ENCODE results near the gene RAB11FIP4.

RAB11FIP4 gene

DNA sequence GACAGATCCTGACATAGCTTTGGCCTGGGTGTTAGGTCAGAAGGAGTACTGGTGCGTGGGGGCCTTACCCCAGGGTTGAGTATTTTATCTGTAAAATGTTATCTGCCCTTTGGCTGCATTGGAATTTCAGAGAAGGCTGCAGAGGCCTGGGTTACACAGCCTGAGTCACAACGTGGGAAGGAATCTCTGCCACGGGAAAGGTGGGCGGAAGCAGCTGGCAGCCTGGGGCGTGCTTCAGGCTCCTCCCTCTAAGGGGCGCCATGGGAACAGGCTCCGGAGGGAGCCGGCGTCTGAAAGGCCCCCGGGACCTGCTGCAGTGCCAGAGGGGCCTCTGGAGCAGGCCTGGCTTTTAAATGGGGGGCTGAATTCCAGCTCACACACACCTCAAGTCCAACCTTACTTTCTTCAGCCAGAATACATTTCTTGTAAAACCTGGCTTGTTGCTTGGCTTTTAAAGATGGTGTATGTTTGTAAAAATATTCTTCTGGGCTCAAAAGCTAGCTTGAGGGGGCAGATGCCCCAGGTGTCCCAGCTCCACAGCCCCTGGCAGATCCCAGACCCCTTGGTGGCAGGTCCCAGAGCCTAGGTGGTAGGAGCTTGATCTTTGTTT is 142.2 kb downstream of the RAB11FIP4 start:
- ChIA-PET CTCF (interaction anchor here (1.4 to 4.8 kb wide), 8 partner anchors 8 to 308 kb away, joined by 4 to 43 read pairs (median 10); no protein-coding TSS in a partner anchor), POLR2A (no interaction called here)
- DNase-seq (ENCODE audit: extremely low spot score), result no peak
- TF ChIP-seq, protein P1, sequence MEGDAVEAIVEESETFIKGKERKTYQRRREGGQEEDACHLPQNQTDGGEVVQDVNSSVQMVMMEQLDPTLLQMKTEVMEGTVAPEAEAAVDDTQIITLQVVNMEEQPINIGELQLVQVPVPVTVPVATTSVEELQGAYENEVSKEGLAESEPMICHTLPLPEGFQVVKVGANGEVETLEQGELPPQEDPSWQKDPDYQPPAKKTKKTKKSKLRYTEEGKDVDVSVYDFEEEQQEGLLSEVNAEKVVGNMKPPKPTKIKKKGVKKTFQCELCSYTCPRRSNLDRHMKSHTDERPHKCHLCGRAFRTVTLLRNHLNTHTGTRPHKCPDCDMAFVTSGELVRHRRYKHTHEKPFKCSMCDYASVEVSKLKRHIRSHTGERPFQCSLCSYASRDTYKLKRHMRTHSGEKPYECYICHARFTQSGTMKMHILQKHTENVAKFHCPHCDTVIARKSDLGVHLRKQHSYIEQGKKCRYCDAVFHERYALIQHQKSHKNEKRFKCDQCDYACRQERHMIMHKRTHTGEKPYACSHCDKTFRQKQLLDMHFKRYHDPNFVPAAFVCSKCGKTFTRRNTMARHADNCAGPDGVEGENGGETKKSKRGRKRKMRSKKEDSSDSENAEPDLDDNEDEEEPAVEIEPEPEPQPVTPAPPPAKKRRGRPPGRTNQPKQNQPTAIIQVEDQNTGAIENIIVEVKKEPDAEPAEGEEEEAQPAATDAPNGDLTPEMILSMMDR (IDR thresholded peaks at IDR 0.05; ENCODE audit: control extremely low read depth, extremely low read depth, low read depth, missing control alignments), result peak; percentile 50

DNA sequence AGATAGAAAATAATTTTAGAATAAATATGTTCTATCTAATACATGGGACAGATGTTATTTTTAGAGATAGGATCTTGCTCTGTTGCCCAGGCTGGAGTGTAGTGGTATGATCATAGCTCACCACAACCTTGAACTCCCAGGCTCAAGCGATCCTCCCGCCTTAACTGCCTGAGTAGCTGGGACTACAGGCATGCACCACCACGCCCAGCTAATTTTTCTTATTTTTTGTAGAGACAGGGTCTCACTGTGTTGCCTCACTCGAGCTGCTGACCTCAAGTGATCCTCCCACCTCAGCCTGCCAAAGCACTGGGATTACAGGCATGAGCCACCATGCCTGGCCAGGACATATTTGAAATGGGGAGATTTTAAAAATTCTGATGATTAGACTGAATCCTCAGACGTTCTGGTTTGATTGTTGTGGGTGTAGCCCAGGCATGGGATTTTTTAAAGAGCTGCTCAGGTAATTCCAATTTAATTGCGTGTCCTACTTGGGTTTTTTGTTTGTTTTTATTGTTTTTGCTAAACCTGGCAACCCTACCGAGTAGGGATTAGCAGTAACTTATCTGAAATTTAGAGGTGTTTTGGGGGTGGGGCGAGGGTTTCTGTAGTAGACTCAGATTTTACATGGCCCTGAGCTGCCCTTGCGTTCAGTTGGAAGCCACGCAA is 142.9 kb downstream of the RAB11FIP4 start:
- POLR2A ChIA-PET, result interaction anchor here (0.8 to 1.2 kb wide), 2 partner anchors 26 to 355 kb away, joined by 3 read pairs; no protein-coding TSS in a partner anchor
- TF ChIP-seq, protein P1 (IDR thresholded peaks at IDR 0.05; ENCODE audit: control extremely low read depth, extremely low read depth, low read depth, missing control alignments), result no peak

DNA sequence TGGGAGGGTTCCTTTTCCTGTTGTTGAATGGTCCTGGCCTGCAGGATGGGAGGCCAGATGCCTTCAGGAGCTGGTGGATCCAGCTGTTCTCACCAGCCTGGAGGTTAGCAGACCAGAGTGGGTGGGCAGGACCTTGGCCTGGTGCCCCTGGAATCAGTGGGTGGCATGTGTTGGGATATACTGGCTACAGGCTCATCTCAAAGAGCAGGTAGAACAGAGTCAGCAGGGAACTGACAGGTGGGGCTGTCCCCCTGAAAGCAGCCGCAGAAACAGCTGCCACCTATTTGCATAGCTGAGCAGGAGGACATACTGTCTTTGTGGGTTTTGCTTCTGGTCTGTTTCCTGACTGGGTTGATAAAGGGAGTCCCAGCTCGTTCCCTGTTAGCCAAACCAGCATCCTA is 144.1 kb downstream of the RAB11FIP4 start:
- peak; percentile 87 for DNase-seq (ENCODE audit: extremely low spot score)
- TF ChIP-seq, protein P1 (IDR thresholded peaks at IDR 0.05; ENCODE audit: control extremely low read depth, extremely low read depth, low read depth, missing control alignments), result no peak
- ChIA-PET POLR2A (interaction anchor here (0.5 to 1.2 kb wide), 2 partner anchors 27 to 714 kb away, joined by 3 read pairs; no protein-coding TSS in a partner anchor), CTCF (interaction anchor here (0.9 to 4.8 kb wide), 16 partner anchors 9 to 603 kb away, joined by 3 to 43 read pairs (median 5); no protein-coding TSS in a partner anchor)

More for the DNA sequence above, 142.9 kb downstream of the RAB11FIP4 start:
- no peak for DNase-seq (ENCODE audit: extremely low spot score)
- CTCF ChIA-PET, result interaction anchor here (1.0 to 4.8 kb wide), 15 partner anchors 9 to 604 kb away, joined by 4 to 43 read pairs (median 5); no protein-coding TSS in a partner anchor

DNA sequence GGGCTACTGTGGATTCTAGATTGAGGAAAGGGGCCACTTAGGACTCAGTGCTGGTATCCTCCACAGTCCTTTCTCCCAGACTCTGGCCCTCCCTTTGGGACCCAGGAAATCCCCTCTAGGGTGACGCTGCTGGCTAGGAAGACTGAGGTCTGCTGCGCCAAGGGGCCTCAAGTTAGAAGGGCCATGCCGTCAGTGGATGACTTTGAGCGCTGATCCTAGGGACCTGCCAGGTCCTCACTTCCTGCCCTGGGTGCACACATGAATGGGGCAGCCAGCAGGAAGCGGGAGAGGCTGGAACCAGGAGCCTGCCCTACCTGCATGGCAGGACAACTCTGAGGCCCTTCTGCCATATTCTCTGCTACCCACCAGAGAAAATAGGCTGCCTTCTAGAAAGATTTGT is 145.0 kb downstream of the RAB11FIP4 start:
- CTCF ChIA-PET, result interaction anchor here (0.7 to 4.8 kb wide), 4 partner anchors 21 to 305 kb away, joined by 3 to 33 read pairs (median 8); no protein-coding TSS in a partner anchor
- no peak for DNase-seq (ENCODE audit: extremely low spot score)

DNA sequence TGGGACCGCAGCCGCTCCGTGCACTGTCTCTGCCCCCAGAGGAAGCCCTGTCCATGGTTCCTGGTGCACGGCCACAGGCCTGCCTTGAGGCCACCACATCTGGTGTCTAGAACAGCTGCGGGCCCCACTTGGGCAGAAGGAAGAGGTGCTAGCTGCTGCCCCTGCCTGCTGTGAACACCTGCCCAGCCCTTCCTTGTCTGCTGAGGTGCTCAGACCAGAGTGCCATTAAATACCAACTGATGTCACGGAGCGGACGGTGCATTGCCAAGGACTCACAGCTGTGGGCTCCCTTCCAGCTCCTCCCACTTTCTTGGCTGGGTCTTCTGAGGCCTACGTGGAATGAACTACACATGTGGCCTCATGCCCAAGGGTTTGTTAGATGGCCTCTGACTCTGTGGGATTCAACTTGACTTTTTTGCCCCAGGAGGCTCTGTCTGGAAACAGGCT is 146.1 kb downstream of the RAB11FIP4 start:
- CTCF ChIA-PET, result interaction anchor here (0.8 to 4.8 kb wide), 4 partner anchors 12 to 304 kb away, joined by 3 to 33 read pairs (median 8); no protein-coding TSS in a partner anchor
- POLR2A ChIA-PET, result no interaction called here
- TF ChIP-seq, protein P1 (IDR thresholded peaks at IDR 0.05; ENCODE audit: control extremely low read depth, extremely low read depth, low read depth, missing control alignments), result no peak
- DNase-seq (ENCODE audit: extremely low spot score), result no peak

More for the DNA sequence above, 145.0 kb downstream of the RAB11FIP4 start:
- TF ChIP-seq, protein P1 (IDR thresholded peaks at IDR 0.05; ENCODE audit: control extremely low read depth, extremely low read depth, low read depth, missing control alignments), result no peak
- POLR2A ChIA-PET, result no interaction called here

DNA sequence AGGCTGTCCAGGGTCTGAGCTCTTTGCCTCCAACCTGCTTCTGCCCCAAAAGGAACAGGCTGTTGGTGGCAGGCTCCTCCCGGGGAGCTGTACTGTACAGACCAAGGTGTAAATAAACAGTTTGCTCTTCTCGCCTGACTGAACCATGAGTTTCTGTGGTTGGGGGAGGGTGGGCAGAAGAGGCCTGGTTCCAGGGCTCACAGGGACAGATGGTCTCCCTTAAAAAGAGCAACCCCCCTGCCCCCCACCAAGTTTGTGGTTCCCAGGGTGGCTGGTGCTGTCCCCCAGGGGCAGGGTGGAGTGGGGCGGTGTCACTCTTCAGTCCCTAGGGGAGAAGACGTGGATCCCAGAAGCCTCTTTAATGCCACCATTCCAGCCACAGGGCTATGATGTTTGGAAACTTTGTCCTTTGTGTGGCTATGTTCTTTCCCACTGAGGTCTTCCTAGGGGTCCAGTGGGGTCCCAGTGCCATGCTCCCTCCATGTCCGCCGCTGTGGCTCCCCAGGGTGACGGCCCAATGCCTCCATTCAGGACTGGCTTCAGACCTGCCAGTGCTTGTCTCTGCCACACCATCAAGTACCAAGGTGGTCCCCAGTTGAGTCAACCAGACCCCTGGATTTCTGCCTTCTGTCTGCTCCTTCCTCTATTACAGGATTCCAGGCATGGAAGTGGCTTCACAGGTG is 146.7 kb downstream of the RAB11FIP4 start:
- ChIA-PET POLR2A (no interaction called here), CTCF (interaction anchor here (0.8 to 2.9 kb wide), 3 partner anchors 12 to 101 kb away, joined by 3 to 9 read pairs (median 8); no protein-coding TSS in a partner anchor)
- TF ChIP-seq, protein P1 (IDR thresholded peaks at IDR 0.05; ENCODE audit: control extremely low read depth, extremely low read depth, low read depth, missing control alignments), result no peak
- DNase-seq (ENCODE audit: extremely low spot score), result peak; percentile 67
